Coronary artery (tissue), 2 donors: Measurements from ENCODE around the gene CAMTA1.

Experiments
- DNase-seq: peaks from one replicate; pipeline ENCODE4 v3.0.0-alpha.2; 2017; ENCODE audit warnings: low spot score
- H3K27ac ChIP-seq, 2 donors: fragments of 200-600 bp; sonication (generic); one replicate each; pipeline ENCODE4 v1.5.1; 2016 to 2019
- H3K4me3 ChIP-seq: fragments of 200-600 bp; sonication (generic); 2 replicates; pipeline ENCODE4 v1.5.1; 2016; ENCODE audit warnings: mild to moderate bottlenecking, moderate library complexity
- TF ChIP-seq, protein P1 (sequence below): fragments of 200-600 bp; sonication (generic); IDR thresholded peaks from one replicate; pipeline ENCODE4 v1.5.1; 2019; ENCODE audit warnings: antibody characterized with exemption

Gene CAMTA1

GRCh38 chr1:7076572-7076971 is 291.3 kb downstream of the CAMTA1 start:
- Histone ChIP-seq H3K27ac (no peak overlapping the region), H3K4me3 (no peak overlapping the region)
- DNase-seq, result no peak
- TF ChIP-seq, protein P1, sequence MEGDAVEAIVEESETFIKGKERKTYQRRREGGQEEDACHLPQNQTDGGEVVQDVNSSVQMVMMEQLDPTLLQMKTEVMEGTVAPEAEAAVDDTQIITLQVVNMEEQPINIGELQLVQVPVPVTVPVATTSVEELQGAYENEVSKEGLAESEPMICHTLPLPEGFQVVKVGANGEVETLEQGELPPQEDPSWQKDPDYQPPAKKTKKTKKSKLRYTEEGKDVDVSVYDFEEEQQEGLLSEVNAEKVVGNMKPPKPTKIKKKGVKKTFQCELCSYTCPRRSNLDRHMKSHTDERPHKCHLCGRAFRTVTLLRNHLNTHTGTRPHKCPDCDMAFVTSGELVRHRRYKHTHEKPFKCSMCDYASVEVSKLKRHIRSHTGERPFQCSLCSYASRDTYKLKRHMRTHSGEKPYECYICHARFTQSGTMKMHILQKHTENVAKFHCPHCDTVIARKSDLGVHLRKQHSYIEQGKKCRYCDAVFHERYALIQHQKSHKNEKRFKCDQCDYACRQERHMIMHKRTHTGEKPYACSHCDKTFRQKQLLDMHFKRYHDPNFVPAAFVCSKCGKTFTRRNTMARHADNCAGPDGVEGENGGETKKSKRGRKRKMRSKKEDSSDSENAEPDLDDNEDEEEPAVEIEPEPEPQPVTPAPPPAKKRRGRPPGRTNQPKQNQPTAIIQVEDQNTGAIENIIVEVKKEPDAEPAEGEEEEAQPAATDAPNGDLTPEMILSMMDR, result no peak

GRCh38 chr1:7077136-7077535 is 291.9 kb downstream of the CAMTA1 start:
- TF ChIP-seq, protein P1, result no peak
- DNase-seq, result no peak
- no peak overlapping the region for H3K27ac ChIP-seq
- no peak overlapping the region for H3K4me3 ChIP-seq

- DNase-seq, result no peak
- Histone ChIP-seq H3K27ac (no peak overlapping the region), H3K4me3 (no peak overlapping the region)
- TF ChIP-seq, protein P1, result no peak
Observed at GRCh38 chr1:7077970-7078369, 292.7 kb downstream of the CAMTA1 start.

DNA sequence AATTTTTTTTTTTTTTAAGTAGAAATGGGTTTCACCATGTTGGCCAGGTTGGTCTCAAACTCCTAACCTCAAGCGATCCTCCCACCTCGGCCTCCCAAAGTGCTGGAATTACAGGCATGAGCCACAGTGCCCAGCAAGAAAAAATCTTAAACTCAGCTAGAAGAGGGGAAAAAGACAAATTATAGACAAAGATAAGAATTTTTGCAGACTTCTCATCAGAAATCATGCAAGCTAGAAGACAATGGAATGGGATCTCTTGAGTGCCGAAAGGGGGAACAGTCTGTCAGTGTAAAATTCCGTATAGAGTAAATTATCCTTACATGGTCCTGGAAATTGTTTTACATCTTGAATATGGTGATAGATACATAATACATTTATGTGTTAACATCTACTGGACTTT is 294.4 kb downstream of the CAMTA1 start:
- Histone ChIP-seq H3K27ac (no peak overlapping the region), H3K4me3 (no peak overlapping the region)
- DNase-seq, result no peak
- TF ChIP-seq, protein P1, result no peak

- TF ChIP-seq, protein P1, result no peak
- Histone ChIP-seq H3K27ac (no peak overlapping the region), H3K4me3 (no peak overlapping the region)
- no peak for DNase-seq
Observed at GRCh38 chr1:7084232-7084894, 299.1 kb downstream of the CAMTA1 start.

DNA sequence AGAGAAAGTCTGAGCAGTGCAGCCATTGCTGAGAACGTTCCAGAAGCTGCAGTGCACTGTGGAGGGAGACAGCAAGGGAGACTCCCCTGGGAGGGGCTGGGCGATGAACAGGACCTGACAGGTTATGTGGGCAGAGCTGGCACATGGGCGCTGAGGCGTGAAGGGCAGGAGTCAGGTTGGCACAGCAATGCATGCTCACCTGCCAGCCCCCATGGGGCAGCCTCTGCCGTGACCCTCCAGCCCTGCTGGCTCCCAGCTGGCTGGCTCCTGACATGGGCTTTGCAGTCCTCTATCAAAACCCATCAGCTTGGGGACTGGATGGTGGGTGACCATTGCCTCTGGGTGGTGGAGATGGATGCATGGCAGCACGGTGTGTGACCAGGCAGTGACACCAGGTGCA is 300.3 kb downstream of the CAMTA1 start:
- Histone ChIP-seq H3K27ac (no peak overlapping the region), H3K4me3 (no peak overlapping the region)
- TF ChIP-seq, protein P1, result no peak
- DNase-seq, result no peak

DNA sequence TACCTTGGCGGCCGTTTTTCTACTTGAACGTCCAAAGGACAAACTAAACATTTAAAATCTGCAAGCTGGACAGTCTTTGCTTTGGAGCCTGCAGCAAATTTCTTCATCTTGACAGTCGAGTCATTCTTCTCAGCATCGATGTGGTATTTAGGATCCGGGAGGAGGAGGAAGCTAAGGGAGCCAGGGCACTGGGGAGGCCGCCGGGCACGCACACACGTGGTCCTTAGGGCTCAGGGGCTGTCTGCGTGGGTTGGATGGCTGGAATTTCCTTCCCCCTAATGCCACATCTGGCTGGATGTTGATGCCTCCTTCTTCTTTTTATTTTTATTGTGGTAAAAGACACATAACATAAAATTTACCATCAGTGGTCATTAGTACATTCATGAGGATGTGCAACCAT is 300.9 kb downstream of the CAMTA1 start:
- no peak overlapping the region for H3K27ac ChIP-seq
- TF ChIP-seq, protein P1, result no peak
- DNase-seq, result no peak

More for the DNA sequence above, 300.9 kb downstream of the CAMTA1 start:
- H3K4me3 ChIP-seq, result no peak overlapping the region
